ENCODE measurements around the gene APMAP. TPM values are rescaled to one million over a fixed set of nuclear protein-coding genes. Genes with fewer than 3 reads are reported as not detected.

APMAP gene
- total RNA-seq, 1 donor from 2014 or later, result 95.2 TPM

GRCh38 chr20:24984961-24985640 is 7.5 kb downstream of the APMAP start:
- H3K9me3 Mint-ChIP-seq (ENCODE audit: unreplicated experiment), result peaks cover 1% of the 10 kb centered on the region
- TF ChIP-seq, protein P1, sequence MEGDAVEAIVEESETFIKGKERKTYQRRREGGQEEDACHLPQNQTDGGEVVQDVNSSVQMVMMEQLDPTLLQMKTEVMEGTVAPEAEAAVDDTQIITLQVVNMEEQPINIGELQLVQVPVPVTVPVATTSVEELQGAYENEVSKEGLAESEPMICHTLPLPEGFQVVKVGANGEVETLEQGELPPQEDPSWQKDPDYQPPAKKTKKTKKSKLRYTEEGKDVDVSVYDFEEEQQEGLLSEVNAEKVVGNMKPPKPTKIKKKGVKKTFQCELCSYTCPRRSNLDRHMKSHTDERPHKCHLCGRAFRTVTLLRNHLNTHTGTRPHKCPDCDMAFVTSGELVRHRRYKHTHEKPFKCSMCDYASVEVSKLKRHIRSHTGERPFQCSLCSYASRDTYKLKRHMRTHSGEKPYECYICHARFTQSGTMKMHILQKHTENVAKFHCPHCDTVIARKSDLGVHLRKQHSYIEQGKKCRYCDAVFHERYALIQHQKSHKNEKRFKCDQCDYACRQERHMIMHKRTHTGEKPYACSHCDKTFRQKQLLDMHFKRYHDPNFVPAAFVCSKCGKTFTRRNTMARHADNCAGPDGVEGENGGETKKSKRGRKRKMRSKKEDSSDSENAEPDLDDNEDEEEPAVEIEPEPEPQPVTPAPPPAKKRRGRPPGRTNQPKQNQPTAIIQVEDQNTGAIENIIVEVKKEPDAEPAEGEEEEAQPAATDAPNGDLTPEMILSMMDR (IDR thresholded peaks at IDR 0.05; ENCODE audit: unreplicated experiment), result no peak
- no peak overlapping the region for H3K4me3 Mint-ChIP-seq (ENCODE audit: unreplicated experiment)
- no peak for DNase-seq (ENCODE audit: low spot score)
- H3K36me3 Mint-ChIP-seq (ENCODE audit: low read depth, unreplicated experiment), result peaks cover 21% of the 10 kb centered on the region
- H3K27ac Mint-ChIP-seq (ENCODE audit: unreplicated experiment), result peak overlapping the region; percentile 37
- H3K27me3 Mint-ChIP-seq (ENCODE audit: unreplicated experiment), result peaks cover 6% of the 10 kb centered on the region
- H3K4me1 Mint-ChIP-seq (ENCODE audit: unreplicated experiment), result peaks cover 48% of the 10 kb centered on the region

DNA sequence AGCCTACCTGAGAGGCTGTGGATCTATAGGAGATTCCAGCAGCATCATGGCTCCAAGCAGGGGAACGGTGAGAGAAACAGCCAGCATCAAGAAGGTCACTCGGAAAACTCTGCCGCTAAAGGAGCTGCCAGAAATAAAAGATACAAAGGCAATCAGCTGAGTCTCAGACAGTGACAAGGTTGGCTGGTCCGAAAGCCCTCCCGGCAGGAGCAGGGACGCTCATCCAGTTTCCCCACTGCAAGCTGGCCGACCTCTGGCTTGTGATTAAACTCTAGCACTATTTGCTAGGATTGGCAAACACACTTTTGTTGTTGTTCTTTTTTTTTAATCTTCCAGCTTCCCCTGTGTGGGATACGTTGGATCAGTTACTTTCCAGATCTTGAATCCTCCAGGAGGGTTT is 8.7 kb downstream of the APMAP start:
- Mint-ChIP-seq H3K4me3 (ENCODE audit: unreplicated experiment) (no peak overlapping the region), H3K4me1 (ENCODE audit: unreplicated experiment) (peaks cover 42% of the 10 kb centered on the region), H3K27ac (ENCODE audit: unreplicated experiment) (no peak overlapping the region), H3K27me3 (ENCODE audit: unreplicated experiment) (peaks cover 9% of the 10 kb centered on the region), H3K36me3 (ENCODE audit: low read depth, unreplicated experiment) (peaks cover 33% of the 10 kb centered on the region), H3K9me3 (ENCODE audit: unreplicated experiment) (peaks cover 7% of the 10 kb centered on the region)
- TF ChIP-seq, protein P1 (IDR thresholded peaks at IDR 0.05; ENCODE audit: unreplicated experiment), result no peak
- DNase-seq (ENCODE audit: low spot score), result no peak

DNA sequence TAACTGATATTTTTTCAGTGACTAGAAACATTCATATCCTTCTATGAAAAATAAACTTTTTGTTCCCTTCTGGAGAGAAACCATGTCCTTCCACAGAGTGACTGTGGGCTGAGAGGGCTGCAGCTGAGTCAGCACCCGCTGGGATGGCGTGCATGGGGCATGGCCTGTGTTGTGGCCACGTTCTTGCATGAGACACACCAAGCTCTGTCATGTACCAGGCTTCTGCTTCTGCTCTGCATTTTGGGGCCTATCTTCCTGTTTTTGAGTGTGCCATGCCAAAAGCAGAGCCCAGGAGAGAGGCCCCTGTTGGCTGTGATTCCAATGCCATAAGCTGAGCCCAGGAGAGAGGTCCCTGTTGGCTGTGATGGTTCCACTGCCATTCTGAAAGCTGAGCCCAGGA is 10.8 kb downstream of the APMAP start:
- H3K36me3 Mint-ChIP-seq (ENCODE audit: low read depth, unreplicated experiment), result peaks cover 51% of the 10 kb centered on the region
- H3K27ac Mint-ChIP-seq (ENCODE audit: unreplicated experiment), result no peak overlapping the region
- peaks cover 9% of the 10 kb centered on the region for H3K27me3 Mint-ChIP-seq (ENCODE audit: unreplicated experiment)
- TF ChIP-seq, protein P1 (IDR thresholded peaks at IDR 0.05; ENCODE audit: unreplicated experiment), result no peak
- H3K4me1 Mint-ChIP-seq (ENCODE audit: unreplicated experiment), result peaks cover 42% of the 10 kb centered on the region
- H3K9me3 Mint-ChIP-seq (ENCODE audit: unreplicated experiment), result peaks cover 7% of the 10 kb centered on the region
- no peak for DNase-seq (ENCODE audit: low spot score)
- H3K4me3 Mint-ChIP-seq (ENCODE audit: unreplicated experiment), result peak overlapping the region; percentile 70

GRCh38 chr20:24981282-24981681 is 11.3 kb downstream of the APMAP start:
- Mint-ChIP-seq H3K9me3 (ENCODE audit: unreplicated experiment) (peaks cover 7% of the 10 kb centered on the region), H3K27ac (ENCODE audit: unreplicated experiment) (no peak overlapping the region), H3K36me3 (ENCODE audit: low read depth, unreplicated experiment) (peaks cover 56% of the 10 kb centered on the region), H3K4me1 (ENCODE audit: unreplicated experiment) (peaks cover 38% of the 10 kb centered on the region), H3K27me3 (ENCODE audit: unreplicated experiment) (peaks cover 9% of the 10 kb centered on the region), H3K4me3 (ENCODE audit: unreplicated experiment) (peak overlapping the region; percentile 70)
- TF ChIP-seq, protein P1 (IDR thresholded peaks at IDR 0.05; ENCODE audit: unreplicated experiment), result no peak
- no peak for DNase-seq (ENCODE audit: low spot score)

DNA sequence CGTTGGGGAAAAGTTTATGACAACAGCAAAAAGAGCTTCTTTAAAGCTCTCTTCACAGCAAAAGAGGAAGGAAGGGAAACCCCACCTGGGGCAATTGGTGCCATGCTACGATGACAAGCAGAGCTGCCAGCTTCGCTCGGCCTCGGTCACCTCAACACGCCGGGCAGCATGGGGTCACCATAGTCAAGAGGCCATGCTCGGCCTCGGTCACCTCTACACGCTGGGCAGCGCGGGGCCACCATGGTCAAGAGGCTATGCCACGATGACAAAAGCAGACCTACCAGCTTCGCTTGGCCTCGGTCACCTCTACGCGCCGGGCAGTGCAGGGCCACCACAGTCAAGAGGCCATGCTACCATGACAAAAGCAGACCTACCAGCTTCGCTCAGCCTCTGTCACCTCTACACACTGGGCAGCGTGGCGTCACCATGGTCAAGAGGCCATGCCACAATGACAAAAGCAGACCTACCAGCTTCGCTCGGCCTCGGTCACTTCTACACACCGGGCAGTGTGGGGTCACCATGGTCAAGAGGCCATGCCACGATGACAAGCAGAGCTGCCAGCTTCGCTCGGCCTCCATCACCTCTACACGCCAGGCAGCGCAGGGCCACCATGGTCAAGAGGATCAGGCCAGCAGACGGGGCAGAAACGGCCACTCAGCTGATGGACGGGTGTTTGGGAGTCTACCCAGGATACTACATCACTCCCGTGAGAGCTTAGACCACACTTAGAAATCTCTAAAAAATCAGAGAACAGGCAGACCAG is 12.1 kb downstream of the APMAP start:
- no peak for DNase-seq (ENCODE audit: low spot score)
- peaks cover 60% of the 10 kb centered on the region for H3K36me3 Mint-ChIP-seq (ENCODE audit: low read depth, unreplicated experiment)
- TF ChIP-seq, protein P1 (IDR thresholded peaks at IDR 0.05; ENCODE audit: unreplicated experiment), result no peak
- H3K27ac Mint-ChIP-seq (ENCODE audit: unreplicated experiment), result no peak overlapping the region
- peaks cover 30% of the 10 kb centered on the region for H3K4me1 Mint-ChIP-seq (ENCODE audit: unreplicated experiment)
- H3K9me3 Mint-ChIP-seq (ENCODE audit: unreplicated experiment), result peaks cover 7% of the 10 kb centered on the region
- peak overlapping the region; percentile 85 for H3K4me3 Mint-ChIP-seq (ENCODE audit: unreplicated experiment)
- peaks cover 9% of the 10 kb centered on the region for H3K27me3 Mint-ChIP-seq (ENCODE audit: unreplicated experiment)
